Stimulated activated CD8-positive, alpha-beta memory T cell treated with anti-CD3 and anti-CD28 coated beads, Interleukin-15, amount 100 ng/mL, for 48 hours (primary cell): ENCODE data around the gene PRKN.

Experiments used
- DNase-seq, 2 donors: peaks; one replicate each; pipeline ENCODE4 v3.0.0-alpha.2; 2020; ENCODE audit warnings: low read depth in 2 of 2

Gene PRKN

GRCh38 chr6:162123797-162124196 is 603.8 kb downstream of the PRKN start:
- DNase-seq, result no peak

GRCh38 chr6:162119341-162119740 is 608.2 kb downstream of the PRKN start:
- no peak for DNase-seq

DNA sequence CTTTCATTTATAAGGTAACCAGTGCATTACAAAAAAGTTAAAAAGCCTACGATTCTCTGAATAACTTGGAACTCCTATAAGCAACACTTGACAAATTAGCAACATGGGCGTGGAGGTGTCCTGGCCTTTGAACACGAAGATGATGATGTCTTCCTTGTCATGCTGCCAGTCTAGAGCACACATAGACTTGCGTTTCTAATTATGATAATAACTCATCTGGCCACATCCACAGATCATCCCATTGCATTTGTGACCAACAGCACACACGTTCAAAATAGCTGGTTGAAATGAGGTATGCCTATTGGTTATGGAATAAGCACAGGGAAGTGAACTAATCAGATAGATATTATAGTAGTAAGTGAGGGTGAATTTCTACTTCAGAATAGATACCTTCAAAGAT is 608.9 kb downstream of the PRKN start:
- no peak for DNase-seq

- DNase-seq, result no peak
Measured at GRCh38 chr6:162116902-162117525, 610.6 kb downstream of the PRKN start.

DNA sequence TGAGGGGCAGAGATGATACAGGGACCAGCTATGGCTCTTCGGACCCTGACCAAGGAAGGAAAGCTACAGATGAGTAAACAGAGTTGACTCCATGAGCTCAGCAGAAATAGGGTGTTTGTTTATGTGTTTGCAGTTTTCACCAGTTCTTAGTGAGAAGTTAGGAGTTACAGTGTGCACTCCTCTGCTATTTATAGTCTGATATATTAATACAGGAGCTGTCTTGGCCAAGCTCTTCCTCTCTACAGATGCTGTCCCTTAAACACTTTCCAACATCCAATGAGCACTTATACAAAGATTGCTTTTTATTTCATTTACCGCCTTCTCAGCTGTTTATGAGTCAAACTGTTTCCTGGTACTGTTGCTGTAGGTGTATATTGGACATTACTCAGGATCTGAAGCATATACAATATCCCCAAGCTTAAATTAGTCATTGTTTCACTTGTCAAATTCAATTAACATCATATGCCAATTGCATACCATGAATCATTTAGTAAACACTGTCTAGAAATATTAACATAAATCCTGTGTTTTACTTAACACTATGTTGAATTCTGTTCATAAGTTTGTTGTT is 618.0 kb downstream of the PRKN start:
- no peak for DNase-seq

- no peak for DNase-seq
Measured at GRCh38 chr6:162108041-162108440, 619.5 kb downstream of the PRKN start.

GRCh38 chr6:162100096-162100495 is 627.5 kb downstream of the PRKN start:
- no peak for DNase-seq

GRCh38 chr6:162099685-162100084 is 627.9 kb downstream of the PRKN start:
- DNase-seq, result peak; percentile 29 to 34

GRCh38 chr6:162092816-162093502 is 634.6 kb downstream of the PRKN start:
- no peak for DNase-seq

DNA sequence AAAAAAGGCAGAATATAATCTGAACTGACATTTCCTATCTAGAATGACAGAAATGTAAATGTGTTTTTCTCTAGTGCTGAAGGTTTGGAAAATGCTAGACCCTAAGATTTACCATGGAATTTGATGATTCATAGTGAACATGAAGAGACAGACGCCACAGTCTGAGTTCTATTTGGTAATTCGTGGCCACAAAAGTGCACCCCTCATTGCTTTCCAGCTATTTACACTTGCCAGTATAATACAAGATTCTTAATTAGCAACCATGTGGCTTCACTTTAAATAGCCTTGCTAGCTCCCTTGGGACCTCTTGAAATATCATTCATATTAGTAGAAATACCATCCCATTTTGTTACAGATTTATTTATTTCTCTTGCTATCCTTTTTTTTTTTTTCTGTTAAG is 636.8 kb downstream of the PRKN start:
- no peak for DNase-seq

DNA sequence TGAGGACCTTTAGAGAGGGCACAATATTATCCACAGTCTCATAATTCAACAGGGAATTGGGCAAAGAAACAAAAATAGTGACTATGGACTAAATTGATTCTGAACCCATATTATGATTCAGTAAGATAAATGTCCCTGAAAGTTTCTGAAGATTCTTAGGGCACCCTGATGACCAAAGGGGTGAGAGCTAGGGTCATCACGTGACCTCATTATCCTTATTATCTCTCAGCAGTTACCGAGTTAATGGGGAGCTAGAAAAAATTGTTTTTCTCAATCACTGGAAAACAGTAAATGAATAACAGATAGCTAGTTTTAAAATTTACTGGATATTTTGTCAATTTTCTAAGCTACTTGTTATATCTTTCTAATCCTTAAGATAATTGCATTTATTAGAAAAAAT is 639.5 kb downstream of the PRKN start:
- no peak for DNase-seq

- no peak for DNase-seq
Measured at GRCh38 chr6:162085561-162085960, 642.0 kb downstream of the PRKN start.

DNA sequence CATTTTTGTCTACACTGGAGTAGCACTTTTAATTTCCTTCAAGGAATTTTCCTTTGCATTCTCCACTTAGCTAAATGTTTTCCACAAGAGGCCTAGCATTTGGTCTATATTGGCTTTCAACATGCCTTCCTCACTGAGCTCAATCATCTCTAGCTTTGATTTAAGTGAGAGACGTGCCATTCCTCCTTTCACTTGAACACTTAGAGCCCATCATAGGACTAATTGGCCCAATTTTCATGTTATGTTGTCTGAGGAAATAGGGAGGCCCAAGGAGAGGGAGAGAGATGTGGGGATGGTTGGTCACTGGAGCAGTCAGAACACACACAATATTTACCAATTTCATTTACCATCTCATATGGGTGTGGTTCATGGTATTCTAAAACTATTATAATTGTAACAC is 645.0 kb downstream of the PRKN start:
- DNase-seq, result no peak

DNA sequence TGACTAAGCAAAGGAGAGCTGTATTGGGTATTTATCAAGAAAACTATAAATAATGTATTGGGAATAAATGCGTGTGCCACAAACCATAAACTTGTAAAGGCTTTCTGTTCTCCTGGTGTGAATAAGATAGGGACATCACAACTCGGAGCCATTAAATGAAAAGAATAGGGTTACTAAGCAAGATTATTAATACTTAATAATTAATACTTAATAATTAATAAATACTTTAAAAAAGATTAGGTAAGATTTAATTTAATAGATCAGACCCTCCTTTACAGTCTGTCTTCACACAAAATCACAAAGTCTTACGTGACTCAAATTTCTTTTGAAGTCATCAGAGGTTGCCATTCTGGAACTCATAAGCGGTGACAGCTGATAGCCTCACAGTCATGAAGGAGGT is 648.9 kb downstream of the PRKN start:
- DNase-seq, result no peak

- DNase-seq, result no peak
Measured at GRCh38 chr6:162078126-162078525, 649.4 kb downstream of the PRKN start.

DNA sequence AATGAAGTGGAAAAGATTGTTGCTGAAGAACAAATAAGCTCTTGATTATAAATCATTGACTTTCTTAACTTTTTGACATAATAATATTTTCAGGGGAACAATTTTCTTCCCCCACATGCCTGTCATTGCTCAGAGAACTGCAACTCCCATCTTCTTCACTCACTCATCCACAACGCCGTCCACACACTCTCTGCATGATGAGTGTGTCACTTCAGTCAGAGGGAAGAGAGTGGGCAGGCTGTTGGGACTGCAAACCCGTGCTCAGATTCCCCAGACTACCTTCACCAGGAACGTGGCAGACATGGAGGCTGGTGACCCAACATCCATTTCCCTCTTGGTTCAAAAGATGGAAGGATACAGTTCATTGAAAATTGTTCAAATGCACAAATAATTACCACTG is 650.8 kb downstream of the PRKN start:
- no peak for DNase-seq

DNA sequence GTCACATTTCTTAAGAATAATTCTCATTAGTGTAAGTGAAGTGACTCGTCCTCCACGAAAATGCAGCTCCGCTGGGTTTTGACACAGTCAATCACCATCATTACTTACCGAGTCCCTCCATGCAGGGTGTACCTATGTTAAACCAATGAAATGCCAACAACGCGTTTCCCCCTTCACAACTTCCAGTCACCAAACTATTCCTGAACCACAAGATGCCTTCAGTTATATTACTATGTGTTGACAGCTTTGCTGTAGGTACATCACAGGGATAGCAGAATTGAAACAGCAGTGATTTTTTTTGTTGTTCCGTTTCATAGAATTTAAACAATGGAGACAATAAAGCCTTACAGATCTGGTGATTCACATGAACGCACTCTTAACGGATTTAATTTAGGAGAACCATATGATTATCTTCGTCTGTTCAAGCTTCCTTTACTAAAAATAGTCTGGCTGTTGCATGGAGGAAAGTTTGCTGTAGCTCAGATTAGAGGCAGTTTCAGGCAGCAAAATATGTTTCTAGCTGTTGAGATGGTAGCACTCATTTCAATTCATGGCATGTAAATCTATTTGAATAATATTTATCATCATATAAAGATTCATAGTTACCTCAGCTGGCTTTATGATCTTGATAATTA is 652.8 kb downstream of the PRKN start:
- DNase-seq, result no peak

- no peak for DNase-seq
Measured at GRCh38 chr6:162070639-162071038, 656.9 kb downstream of the PRKN start.

GRCh38 chr6:162069995-162070394 is 657.6 kb downstream of the PRKN start:
- DNase-seq, result no peak

DNA sequence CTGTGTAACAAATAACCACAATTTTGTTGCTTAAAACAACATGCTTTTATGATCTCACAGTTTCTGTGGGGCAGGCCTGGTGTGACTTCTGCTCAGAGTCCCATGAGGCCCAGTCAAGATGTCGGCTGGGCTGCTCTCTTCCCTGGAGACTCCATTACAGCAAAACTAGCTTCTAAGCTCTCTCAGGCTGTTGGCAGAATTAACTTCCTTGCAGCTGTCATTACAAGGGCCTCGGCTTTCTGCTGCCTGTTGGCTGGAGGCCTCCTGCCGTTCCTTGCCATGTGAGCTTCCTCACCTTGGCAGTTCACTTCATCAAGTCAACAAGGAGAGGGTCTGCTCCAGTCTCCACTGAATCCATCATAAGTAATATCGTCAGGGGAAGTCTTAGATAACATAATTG is 659.2 kb downstream of the PRKN start:
- no peak for DNase-seq

GRCh38 chr6:162063666-162064065 is 663.9 kb downstream of the PRKN start:
- no peak for DNase-seq

GRCh38 chr6:162058281-162058875 is 669.2 kb downstream of the PRKN start:
- DNase-seq, result no peak

GRCh38 chr6:162056745-162057144 is 670.8 kb downstream of the PRKN start:
- DNase-seq, result no peak
